ENCODE data around the gene ACTR8.

Gene ACTR8

DNA sequence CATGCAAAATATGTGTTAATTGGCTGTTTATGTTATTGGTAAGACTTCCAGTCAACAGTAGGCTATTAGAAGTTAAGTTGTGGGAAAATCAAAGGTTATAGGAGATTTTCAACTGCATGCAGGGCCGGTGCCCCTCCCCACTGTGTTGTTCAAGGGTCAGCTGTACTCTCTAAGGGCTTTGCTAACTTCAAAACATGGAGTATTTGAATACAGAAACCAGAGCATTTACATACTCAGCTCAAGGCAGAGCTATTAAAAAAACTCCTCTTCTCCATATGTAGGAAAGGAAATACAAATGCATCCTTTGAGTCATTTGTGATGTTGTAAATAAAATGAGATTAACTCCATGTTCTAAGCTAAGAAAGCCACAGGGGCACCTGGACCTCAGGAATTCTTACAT is 18.8 kb downstream of the ACTR8 start:
- no peak for DNase-seq (ENCODE audit: low read depth)

DNA sequence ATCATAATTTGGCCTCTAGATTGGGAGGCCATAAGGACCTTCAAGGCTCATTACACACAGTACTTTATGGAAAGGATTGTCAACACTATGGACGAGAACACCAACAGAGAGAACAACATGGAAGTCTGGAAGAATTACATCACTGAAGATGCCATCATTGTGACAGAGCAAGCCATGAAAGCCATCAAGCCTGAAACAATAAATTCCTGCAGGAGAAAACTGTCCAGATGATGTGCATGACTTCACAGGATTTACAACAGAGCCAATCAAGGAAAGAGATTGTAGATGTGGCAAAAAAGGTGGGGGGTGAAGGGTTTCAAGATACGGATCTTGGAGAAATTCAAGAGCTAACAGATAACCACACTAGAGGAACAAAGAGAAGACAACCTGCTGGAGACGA is 19.7 kb downstream of the ACTR8 start:
- DNase-seq (ENCODE audit: low read depth): no peak

DNA sequence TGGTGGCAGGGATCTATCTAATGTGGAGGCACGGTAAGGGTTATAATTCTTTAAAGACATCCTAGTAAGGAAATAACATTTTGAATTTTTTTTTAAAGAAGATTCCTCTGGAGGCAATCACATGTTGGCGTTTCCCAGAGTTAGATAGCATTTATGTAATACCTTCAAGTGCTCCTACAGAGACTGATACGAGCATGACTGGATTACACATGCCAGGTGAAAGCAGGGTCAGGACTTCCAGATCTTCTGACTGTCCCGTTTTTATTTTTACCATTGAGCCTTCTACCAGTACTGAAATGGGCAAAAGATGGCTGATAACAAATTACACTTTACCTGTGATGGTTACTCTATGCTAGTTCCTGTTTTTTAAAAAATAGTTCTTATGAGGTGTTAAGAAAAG is 21.8 kb downstream of the ACTR8 start:
- no peak for DNase-seq (ENCODE audit: low read depth)

DNA sequence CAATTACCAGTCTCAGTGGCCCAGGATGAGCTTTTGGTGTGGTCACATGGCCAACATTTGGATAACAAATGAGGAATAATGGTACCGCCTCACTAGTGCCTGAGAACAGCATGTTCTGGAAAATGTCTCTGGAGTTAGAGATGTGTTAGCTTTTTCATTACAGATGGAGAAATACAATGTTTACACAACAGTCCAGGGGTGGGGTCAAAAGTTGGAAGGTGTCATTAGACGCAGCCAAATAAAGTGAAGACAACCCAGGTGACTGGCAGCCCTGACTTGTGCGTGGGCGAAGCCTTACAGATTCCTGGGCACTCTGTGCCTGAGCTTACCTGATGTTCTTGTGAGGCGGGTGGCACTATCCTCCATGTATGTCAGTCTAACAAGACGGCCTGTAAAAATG is 22.8 kb downstream of the ACTR8 start:
- no peak for DNase-seq (ENCODE audit: low read depth)

DNA sequence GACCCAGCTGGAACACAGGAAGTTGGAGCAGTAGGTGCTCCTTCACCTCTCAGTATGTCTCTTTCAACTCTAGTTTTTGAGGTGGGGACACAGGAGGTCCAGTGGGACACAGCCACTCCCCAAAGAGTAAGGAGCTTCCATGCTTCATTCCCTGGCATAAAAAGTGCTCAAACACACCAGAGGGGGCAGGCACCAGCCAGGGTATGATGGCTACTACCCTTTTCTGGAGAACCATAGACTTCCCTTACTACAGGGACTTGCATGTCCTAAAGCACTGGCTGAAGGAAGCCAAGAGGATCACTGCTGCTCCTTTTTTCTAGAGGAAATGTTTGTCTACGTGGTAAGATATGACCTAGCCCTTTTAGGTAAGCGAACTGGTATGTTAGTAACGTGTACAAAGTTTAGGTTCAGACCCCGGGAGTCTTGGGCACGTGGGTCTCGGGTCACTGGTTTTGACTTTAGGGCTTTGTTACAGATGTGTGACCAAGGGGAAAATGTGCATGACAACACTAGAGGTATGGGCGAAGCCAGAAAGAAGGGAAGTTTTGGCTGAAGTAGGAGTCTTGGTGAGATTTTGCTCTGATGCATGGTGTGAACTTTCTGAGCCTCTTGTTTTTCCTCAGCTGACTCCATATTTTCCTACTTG is 23.7 kb downstream of the ACTR8 start:
- no peak for DNase-seq (ENCODE audit: low read depth)

DNA sequence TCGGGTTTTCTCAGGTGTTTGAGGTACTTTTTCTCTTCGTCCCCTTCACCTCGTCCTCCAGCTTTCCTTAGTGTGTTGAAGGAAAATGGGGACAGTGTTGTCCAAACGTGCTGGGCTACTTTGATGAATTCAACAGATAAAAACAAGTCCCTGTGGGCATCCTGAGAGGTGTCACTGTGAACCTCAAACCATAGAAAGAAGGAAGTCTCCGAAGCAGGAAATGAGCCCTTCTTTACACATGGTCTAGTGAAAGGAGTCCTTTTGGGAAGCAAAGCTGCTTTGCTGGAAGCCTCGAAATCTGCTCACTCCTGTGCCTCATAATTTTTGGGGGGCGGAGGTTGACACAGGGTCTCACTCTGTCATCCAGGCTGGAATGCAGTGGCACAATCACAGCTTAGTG is 25.0 kb downstream of the ACTR8 start:
- no peak for DNase-seq (ENCODE audit: low read depth)

DNA sequence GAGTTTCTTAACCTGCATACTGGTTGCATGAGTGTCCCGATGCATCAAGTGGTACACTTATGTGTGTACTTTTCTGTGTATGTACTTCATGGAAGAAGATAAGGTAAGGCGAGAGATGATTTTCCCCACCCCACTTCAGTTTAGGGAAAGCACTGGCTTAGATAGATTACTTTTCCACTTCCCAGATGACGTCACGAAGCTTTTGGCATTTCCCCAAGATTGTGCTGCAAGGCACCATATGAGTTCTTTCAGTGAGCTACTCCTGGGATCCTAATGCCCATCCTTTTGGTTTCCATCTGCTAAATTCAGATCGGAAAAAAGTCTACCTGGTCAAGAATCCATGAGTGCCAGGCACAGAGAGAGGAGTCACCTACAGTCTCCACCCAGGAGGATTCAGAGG is 31.1 kb downstream of the ACTR8 start:
- no peak for DNase-seq (ENCODE audit: low read depth)

DNA sequence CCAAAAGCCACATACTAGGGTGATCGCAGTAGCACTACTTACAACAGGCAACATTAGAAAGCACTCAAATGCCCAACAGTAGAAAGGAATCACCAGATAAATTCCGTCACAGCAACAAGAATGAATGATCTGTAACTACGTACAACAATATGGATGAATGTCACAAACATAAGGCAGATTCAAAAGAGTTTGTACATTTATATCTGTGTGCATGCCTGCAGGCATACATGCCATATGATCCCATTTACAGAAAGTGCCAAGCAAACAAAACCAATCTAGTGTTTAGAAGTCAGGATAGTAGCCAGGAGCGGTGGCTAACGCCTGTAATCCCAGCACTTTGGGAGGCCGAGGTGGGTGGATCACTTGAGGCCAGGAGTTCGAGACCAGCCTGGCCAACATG is 32.0 kb downstream of the ACTR8 start:
- no peak for DNase-seq (ENCODE audit: low read depth)

DNA sequence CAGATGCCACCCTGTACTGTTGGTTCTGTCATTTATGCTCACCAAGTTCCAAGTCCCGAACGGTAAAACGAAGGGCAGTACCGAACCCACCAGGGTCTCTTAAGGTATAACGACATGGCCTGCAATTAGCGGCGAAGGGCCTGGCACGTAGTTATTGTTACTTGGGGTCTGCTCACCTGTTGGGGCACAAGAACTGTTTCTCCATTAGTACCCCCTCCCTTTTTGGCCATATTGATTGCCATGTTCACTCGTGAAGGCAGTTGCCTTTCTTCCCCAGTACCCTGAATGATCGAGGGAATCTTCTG is 35.1 kb downstream of the ACTR8 start:
- DNase-seq (ENCODE audit: low read depth): no peak

DNA sequence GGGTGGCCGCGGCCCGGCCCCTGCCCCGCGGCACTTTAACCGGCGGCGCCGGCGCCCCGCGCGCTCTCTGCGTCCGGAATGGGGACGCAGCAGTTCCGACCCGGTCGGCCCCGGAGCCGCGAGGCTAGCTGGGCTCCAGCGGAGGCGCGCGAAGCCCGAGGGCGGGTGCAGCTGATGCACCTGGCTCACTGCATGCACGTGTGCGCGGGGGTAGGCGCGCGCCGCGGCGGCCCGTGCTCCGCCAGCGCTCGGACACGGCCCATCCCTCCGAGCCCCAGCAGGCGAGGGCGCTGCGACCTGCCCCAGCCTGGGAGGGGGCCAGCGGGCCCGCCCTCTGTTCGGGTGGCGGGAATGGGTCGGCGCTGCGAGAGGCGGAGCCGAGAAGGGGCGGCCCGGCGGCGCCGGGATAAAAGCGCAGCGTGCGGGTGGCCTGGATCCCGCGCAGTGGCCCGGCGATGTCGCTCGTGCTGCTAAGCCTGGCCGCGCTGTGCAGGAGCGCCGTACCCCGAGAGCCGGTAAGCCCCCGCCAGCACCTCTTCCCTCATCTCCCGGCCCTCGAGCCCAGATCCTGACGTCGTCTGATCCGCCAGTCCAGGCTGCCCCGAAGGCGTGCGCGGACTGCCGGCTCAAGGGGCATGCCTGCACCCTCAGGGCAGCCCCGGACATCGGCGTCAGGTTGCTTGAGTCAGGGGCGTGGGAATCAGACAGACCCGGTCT is 35.7 kb downstream of the ACTR8 start, which contains the start of the genes CHDH and IL17RB:
Gene CHDH (minus strand): TSS at position 286 of the 717 bp plus-strand sequence. CDS start 22,411 bp downstream, outside the sequence.
Gene IL17RB (plus strand): TSS at position 435 of the 717 bp plus-strand sequence. CDS start 21 bp downstream, at position 456.
- DNase-seq (ENCODE audit: low read depth): no peak

DNA sequence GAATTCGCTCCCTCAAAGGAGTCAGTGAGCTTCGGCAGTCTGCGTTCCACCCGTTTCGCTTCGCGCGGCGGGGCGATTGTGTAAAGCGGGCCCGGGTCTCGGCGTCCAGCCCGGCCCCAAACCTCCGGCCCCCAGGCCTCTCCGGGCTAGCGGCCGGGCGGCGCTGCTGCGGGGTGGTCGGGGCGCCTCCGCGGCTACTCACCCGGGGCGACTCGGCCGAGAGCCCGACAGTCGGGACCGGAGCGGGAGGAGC is 36.1 kb downstream of the ACTR8 start:
- DNase-seq (ENCODE audit: low read depth): no peak

DNA sequence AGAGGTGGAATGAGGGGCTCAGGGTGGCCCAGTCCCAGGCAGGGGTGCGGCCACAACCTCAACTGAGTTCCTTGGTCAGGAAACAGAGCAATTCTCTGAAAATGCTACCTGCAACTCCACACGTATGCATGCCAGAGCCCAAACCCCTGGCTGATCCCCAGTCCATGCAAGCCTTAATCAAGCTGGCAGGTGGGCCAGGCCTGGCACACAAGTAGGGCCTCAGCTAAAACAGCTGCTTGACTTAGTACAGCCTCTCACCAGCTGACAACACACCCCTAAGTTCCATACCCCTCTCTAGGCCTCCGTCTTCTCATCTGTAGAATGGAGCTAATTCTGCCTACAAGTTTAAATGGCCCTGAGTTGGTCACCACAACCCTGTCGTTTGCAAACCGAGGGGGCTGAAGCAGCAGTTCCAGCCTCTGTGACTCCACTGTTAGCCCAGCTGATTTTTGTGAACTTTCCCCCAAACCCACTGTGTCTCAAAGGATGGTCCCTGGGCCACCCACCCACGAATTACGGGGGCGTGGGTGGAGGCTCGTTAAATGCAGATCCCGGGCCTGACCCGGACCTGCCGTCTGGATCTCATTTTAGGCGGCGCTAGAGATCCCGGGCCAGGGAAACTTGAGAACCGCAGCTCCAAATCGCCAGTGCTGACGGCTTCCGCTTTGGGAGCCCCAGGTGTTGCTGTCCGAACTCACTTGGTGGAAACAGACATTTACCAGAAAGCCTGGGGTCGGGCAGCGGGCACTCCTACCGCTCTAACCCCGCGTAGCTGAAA is 36.7 kb downstream of the ACTR8 start:
- DNase-seq (ENCODE audit: low read depth): no peak

DNA sequence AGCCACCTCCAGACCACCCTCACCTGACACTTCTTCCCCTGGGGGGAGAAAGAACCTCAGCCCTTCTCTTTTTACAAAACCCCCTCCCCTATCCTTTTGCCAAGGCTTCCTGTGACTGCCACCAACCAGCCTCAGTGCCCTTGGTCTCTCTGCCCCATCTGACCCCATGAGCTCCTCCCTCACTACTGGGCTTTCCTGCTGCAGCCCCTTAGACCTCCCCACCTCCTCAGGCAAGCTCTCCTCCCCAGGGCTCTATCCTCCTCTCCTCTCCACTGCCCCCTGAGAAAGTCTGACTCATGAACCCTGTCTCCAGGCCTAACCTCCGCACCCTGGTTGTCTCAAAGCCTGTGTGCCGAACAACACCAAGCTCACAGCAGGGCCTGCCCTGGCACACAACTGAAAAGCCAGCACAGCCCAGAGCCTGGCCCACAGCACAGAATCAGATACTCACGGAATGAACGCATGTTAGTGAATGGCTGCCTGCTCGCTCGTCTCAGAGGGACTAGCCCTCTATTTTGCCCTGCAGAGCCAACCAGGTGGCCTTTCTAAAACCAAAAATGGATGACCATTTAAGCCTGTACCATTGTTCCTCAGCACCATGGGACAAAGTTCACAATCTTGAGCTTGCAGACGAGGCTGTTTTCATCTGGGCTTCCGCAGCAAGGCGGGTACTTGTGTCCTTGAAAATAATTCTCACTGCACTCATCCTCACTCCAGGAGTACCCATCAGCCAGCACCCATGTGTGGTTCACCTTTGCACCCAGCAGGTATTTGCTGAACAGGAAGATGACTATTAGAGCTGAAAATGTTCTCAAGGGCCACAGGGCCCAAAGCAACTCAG is 37.5 kb downstream of the ACTR8 start:
- DNase-seq (ENCODE audit: low read depth): no peak

DNA sequence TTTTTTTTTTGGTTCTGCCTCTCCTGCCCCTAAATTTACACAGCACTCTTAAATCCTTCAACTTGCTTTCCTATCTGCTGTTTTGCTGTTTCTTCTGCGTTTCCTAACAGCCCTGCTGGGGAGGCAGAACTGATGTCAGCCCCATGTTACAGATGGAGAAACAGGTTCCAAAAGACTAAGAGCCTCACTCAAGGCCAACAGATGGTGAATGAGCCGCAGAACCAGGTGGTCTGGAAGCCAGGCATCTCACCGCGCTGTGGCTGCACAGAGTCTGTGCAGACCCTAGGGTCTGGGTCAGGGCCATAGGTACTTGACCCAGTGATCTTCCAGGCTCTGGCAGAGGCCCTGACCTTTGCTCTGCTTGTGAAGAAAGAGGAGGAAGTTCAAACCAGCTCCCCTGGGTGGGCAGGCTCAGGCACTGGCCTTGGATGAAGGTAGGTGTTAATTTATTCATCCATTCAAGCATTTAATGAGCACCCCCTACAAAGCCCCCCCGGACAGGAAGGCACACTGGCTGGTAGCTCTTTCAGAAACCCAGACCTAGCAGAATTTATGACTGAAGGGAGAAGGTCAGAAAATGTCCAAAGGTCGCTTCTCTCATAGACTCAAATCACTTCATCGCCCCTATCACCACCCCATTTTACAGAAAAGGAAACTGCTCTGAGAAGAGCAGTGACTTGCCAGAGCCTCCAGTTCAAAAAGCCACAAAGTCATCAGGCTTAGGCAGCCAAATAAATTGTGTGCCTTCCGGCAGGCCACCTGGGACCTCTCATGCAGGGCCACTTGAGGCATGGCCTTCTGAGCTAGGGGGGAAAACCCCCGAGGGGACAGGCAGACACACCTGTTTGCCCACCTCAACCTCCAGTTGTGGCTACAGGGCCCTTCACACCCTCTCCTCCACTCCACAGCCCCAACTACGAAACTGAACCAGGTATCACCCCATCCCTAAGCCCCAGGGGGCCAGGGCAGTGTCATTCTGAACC is 38.5 kb downstream of the ACTR8 start:
- DNase-seq (ENCODE audit: low read depth): no peak

DNA sequence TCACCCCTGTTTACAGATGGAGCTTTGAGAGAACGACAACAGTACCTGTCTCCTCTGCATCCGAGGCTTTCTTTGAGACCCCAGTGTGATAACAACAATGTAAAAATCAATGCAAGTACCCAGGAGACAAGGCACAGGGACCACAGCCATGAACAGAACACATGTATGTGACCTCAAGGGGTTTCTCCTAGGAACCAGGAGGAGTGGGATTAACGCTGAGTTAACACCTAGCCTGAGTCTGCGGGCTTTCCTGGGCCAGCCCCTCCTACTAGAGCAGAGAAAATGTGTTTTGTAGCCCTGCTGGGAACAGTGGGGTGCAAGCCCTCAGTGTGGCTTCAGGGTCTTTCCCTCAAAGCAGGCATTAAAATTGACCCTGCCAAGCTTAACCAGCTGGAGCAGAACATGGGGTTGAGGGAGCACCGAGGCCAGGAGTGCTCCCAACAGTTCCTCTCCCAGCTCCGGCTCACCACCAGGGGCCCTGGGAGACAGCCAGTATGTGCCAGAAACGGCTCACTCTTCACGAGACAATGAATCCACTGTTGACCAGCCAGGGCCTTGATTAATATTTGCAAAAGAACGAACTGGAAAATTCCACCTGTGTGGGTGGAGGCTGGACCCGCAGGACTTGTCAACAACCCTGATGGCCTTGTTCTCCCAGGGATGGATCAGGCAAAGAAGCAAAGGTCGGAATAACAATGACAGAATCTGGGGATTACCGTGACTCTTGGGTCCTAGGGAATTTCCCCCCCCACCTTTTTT is 39.3 kb downstream of the ACTR8 start:
- DNase-seq (ENCODE audit: low read depth): no peak

DNA sequence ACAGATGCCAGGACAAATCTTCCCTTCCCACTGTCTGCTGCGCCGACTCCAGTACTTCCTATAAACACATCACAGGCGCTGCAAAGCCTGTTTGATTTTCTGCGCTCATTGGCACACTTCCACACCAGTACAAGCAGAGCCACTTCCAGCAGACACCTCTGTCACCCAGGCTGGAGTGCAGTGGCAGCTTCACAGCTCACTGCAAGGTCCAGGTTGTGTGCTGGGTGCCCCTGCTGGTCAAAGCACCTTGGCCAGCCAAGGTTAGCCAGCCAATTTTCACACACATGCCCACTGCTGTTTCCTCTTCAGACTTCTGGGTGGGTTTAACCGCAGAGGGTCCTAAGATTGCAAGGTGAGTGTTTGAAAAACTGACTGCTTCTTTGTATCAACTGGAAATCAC is 40.7 kb downstream of the ACTR8 start:
- DNase-seq (ENCODE audit: low read depth): no peak

DNA sequence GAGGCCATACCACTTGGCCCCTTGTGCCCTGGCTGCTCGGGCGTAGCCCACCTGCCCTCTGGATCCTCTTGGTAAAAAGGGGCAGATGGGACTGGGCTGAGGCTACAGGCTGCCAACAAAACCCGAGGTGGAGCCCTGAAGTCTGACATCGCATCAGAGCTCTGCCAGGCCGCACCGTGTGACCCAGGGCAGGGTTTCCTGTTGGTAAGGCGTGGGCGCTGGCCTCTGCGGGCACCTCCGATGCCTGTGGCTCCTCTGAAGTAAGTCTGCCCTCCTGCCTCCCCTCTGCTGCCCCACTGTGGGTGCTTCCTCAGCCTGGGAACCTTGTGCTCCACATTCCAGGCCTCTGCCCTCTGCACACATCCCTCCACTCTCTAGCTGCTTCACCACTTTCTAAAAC is 44.6 kb downstream of the ACTR8 start:
- no peak for DNase-seq (ENCODE audit: low read depth)

DNA sequence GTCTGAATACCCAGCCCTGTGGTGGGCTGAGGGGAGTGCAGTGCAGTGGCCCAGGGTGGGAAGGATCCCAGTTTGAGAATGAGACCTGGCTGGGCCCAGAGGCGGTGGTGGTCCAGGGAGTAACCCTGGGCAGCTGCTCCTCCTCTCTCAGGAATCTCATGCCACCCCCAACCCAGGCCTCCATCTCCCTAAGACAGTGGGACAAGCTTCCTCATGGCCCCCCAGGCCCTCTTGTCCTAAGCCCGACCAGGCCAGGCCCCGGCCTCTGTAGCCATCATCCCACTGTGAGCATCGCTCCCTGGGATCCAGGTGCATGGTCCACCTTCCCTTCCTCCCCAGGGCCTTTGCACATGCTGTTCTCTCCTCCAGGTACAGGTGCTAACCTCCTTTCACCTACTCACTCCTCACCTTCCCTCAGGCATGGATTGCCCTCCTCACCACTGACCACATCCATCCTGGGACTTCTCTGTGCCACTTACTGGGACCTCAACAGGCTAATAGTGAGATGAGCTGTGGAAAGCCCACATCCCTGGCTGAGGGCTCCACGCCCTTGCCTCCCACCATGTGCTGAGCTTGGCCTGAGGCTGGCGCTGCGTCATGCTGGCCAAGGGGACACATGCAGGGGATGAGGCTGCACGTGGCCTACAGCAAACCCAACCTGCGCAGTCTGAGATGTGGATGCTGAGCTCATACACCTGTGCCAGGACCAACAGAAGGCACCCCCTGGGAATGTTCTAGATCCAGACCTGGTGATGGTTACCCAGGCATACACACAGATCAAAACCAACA is 45.7 kb downstream of the ACTR8 start:
- no peak for DNase-seq (ENCODE audit: low read depth)

DNA sequence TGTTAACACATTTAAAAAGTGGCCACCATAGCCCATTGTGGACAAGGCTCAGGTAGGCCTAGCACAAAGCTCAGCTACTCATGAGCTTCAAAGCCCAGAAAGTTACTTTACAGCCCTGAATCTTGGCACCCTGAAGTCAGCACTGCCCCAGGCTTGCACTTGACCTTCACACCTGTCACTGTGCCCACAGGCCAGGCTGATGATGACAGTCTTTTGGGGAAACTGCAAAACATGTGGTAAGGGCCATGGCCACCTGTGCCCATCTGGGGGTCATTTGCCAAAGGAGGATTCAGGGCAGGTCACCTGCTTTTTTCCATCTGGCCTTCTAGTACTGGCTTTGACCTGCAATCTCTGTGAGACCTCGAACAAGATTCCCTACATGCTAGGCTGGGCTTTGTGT is 46.7 kb downstream of the ACTR8 start:
- no peak for DNase-seq (ENCODE audit: low read depth)
